Measurements from ENCODE around the gene NSUN3. TPM values are rescaled to one million over a fixed set of nuclear protein-coding genes. Genes with fewer than 3 reads are reported as not detected.

The NSUN3 gene
- total and polyA plus RNA-seq, 2 of the 8 experiments (the other 6 are each of a cell fraction or from before 2014, with no cell fraction given) = 2.1 to 5.1 TPM

DNA sequence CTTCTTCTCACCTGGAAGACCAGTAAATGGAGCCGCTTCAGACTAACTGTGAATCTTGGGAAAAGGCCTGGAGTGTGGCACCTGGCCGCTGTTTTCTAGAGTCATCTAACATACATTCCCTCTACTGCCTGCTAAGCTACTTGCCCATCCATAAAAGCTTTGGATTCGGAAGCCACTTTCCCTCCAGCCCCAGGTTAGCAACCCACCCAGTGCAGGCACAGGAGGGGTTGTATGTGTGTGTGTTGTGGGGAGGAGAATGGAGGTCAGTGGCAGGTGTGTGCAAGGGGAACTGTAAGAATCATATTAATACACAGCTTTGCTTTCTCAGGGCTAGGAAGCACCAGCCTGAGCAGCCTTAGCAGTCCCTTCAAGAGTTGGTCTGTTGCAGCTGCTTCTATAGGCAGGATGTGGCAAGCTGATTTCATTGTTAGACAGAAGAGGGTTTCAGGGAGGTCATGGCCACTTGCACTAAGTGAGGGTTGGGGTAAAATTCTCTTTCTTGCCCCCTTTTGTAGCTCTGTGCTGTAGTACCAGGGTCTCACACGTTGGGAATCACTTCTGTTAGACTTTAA, 8.9 kb downstream of the NSUN3 start:
- FAIRE-seq = no peak
- ChIA-PET POLR2A (ENCODE audit: partially characterized antibody) (no interaction called here), CTCF (ENCODE audit: partially characterized antibody) (interaction anchor here (1.0 to 3.0 kb wide), 3 partner anchors 8 to 35 kb away, joined by 3 to 15 read pairs (median 5); partner anchors contain the start of genes DHFR2 and NSUN3)
- Histone ChIP-seq H3K36me3 (ENCODE audit: control insufficient read depth in 2 of 4, insufficient read depth in 4 of 4, low read length in 3 of 4) (no peaks in the 10 kb centered on the region; a peak in 1 of 8 replicates), H3K9me3 (ENCODE audit: insufficient read depth in 2 of 2, low read depth in 1 of 2, low read length in 1 of 2) (peaks cover 0 to 2% of the 10 kb centered on the region in 2 experiments; a peak in 2 of 4 replicates), H2BK12ac (ENCODE audit: low read depth, low read length) (no peak overlapping the region), H3K4me3 (ENCODE audit: extremely low read depth in 1 of 4, insufficient read depth in 2 of 4, low read depth in 3 of 4, low read length in 4 of 4) (no peak overlapping the region), H3K4me2 (ENCODE audit: insufficient read depth in 1 of 2, low read depth in 2 of 2, low read length in 2 of 2) (no peak overlapping the region), H3K27me3 (replicated peaks in 1 of 4; ENCODE audit: control insufficient read depth in 3 of 4, extremely low read depth in 1 of 4, insufficient read depth in 3 of 4, low read length in 3 of 4) (no peaks in the 10 kb centered on the region), H3K23me2 (ENCODE audit: low read depth, low read length) (no peaks in the 10 kb centered on the region), H4K91ac (replicated peaks; ENCODE audit: insufficient read length, low read length) (no peak overlapping the region), H3K56ac (replicated peaks; ENCODE audit: insufficient read length, low read depth, low read length) (no peak overlapping the region), H2BK20ac (ENCODE audit: low read length) (no peak overlapping the region), H3K18ac (ENCODE audit: extremely low read depth, low read length) (no peak overlapping the region), H2AFZ (ENCODE audit: low read length) (no peak overlapping the region), H3K79me1 (ENCODE audit: low read depth, low read length) (no peaks in the 10 kb centered on the region; the same call in 1 of the 2 replicates), H3K23ac (ENCODE audit: insufficient read length) (no peak overlapping the region), H3K79me2 (ENCODE audit: control insufficient read depth in 1 of 2, insufficient read depth in 2 of 2, low read length in 2 of 2) (no peaks in the 10 kb centered on the region), H2BK5ac (ENCODE audit: low read depth, low read length) (no peak overlapping the region), H4K5ac (ENCODE audit: insufficient read length, low read depth, low read length) (no peak overlapping the region), H3K4ac (replicated peaks; ENCODE audit: insufficient read length, low read depth, low read length) (no peak overlapping the region), H3K4me1 (replicated peaks in 1 of 4; ENCODE audit: control insufficient read depth in 3 of 4, insufficient read depth in 4 of 4, low read length in 3 of 4) (no peaks in the 10 kb centered on the region), H3K9ac (replicated peaks in 1 of 4; ENCODE audit: extremely low read depth in 1 of 4, low read depth in 3 of 4, low read length in 3 of 4) (peak overlapping the region in 1 of 4 experiments; percentile 18; a peak in 1 of 7 replicates), H2BK15ac (ENCODE audit: low read length) (no peak overlapping the region), H3K14ac (ENCODE audit: insufficient read length) (no peak overlapping the region), H2AK5ac (ENCODE audit: low read depth, low read length) (no peak overlapping the region), H4K20me1 (replicated peaks in 1 of 2; ENCODE audit: control insufficient read depth in 1 of 2, insufficient read depth in 2 of 2, low read length in 2 of 2) (no peaks in the 10 kb centered on the region), H4K8ac (ENCODE audit: extremely low read depth, insufficient read depth, low read length) (no peak overlapping the region), H2BK120ac (replicated peaks; ENCODE audit: low read depth, low read length) (no peak overlapping the region), H3K27ac (ENCODE audit: low read depth, low read length) (no peak overlapping the region)
- no peak for DNase-seq (ENCODE audit: low read depth in 1 of 2, low spot score in 2 of 2)
- WGBS, 2 experiments (ENCODE audit: extremely low coverage in 1 of 2, insufficient coverage in 1 of 2, insufficient read length in 1 of 2, insufficient replicate concordance in 2 of 2, low coverage in 1 of 2, low lambda C conversion rate in 2 of 2, missing lambda C conversion rate in 1 of 2) = 90% methylated on average over 4 of the region's 4 CpGs; no CpG with 5 or more reads in 1 of the 2 experiments
- TF ChIP-seq CTBP2 (IDR thresholded peaks at IDR 0.05; ENCODE audit: borderline replicate concordance, insufficient read depth, insufficient read length, low read length) = no peak
- no peak for TF ChIP-seq GABPA (IDR thresholded peaks at IDR 0.05; ENCODE audit: borderline replicate concordance, insufficient read depth, low read length)
- no peak for TF ChIP-seq TCF12 (IDR thresholded peaks at IDR 0.05; ENCODE audit: low read depth, low read length)
- no peak for TF ChIP-seq JUN (IDR thresholded peaks at IDR 0.05; ENCODE audit: low read depth, low read length)
- no peak for TF ChIP-seq POLR2AphosphoS5 (IDR thresholded peaks at IDR 0.05; ENCODE audit: low read depth, low read length)
- TF ChIP-seq TAF7 (optimal IDR thresholded peaks at IDR 0.05; ENCODE audit: borderline replicate concordance, low read depth, low read length) = no peak
- TF ChIP-seq SP1 (IDR thresholded peaks at IDR 0.05; ENCODE audit: low read depth, low read length) = no peak
- TF ChIP-seq, protein P1, sequence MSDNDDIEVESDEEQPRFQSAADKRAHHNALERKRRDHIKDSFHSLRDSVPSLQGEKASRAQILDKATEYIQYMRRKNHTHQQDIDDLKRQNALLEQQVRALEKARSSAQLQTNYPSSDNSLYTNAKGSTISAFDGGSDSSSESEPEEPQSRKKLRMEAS (IDR thresholded peaks at IDR 0.05) = no peak
- TF ChIP-seq CREB1 (IDR thresholded peaks at IDR 0.05) = no peak
- TF ChIP-seq CHD2 (IDR thresholded peaks at IDR 0.05; ENCODE audit: low read length) = no peak
- TF ChIP-seq, protein P2, sequence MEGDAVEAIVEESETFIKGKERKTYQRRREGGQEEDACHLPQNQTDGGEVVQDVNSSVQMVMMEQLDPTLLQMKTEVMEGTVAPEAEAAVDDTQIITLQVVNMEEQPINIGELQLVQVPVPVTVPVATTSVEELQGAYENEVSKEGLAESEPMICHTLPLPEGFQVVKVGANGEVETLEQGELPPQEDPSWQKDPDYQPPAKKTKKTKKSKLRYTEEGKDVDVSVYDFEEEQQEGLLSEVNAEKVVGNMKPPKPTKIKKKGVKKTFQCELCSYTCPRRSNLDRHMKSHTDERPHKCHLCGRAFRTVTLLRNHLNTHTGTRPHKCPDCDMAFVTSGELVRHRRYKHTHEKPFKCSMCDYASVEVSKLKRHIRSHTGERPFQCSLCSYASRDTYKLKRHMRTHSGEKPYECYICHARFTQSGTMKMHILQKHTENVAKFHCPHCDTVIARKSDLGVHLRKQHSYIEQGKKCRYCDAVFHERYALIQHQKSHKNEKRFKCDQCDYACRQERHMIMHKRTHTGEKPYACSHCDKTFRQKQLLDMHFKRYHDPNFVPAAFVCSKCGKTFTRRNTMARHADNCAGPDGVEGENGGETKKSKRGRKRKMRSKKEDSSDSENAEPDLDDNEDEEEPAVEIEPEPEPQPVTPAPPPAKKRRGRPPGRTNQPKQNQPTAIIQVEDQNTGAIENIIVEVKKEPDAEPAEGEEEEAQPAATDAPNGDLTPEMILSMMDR (IDR thresholded peaks at IDR 0.05; ENCODE audit: control extremely low read depth in 1 of 3, insufficient read depth in 1 of 3, low read depth in 1 of 3, low read length in 3 of 3) = no peak
